ENCODE measurements around the gene CGAS.

DNA sequence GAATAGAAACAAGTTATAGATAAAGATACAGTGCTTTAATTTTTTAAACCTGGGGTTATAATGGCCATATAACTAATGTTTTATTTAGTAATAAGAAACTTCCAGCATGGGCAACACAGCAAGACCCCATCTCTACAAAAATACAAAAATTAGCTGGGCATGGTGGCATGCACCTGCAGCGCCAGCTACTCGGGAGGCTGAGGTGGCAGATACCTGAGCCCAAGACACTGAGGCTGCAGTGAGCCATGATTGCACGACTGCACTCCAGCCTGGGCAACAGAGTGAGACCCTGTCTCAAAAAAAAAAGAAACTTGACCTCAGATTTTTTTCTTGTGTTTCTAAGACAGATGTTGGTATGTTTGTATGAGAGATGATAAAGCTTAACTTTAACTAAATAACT lies 45.8 kb upstream of the CGAS start:
- TF ChIP-seq, protein P1, sequence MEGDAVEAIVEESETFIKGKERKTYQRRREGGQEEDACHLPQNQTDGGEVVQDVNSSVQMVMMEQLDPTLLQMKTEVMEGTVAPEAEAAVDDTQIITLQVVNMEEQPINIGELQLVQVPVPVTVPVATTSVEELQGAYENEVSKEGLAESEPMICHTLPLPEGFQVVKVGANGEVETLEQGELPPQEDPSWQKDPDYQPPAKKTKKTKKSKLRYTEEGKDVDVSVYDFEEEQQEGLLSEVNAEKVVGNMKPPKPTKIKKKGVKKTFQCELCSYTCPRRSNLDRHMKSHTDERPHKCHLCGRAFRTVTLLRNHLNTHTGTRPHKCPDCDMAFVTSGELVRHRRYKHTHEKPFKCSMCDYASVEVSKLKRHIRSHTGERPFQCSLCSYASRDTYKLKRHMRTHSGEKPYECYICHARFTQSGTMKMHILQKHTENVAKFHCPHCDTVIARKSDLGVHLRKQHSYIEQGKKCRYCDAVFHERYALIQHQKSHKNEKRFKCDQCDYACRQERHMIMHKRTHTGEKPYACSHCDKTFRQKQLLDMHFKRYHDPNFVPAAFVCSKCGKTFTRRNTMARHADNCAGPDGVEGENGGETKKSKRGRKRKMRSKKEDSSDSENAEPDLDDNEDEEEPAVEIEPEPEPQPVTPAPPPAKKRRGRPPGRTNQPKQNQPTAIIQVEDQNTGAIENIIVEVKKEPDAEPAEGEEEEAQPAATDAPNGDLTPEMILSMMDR (IDR thresholded peaks at IDR 0.05) = no peak
- TF ChIP-seq EZH2 (IDR thresholded peaks at IDR 0.05; ENCODE audit: borderline replicate concordance, insufficient read depth, low read depth, low read length, poor library complexity, severe bottlenecking) = no peak
